GM19043 (cell line): ENCODE measurements around the gene FAM163B.
"Not testable (repeated sequence)": the region's sequence is repeated elsewhere in the genome, so short reads cannot be mapped to it uniquely, and the experiment has no call there.

Source experiments
- ATAC-seq: cut with Tn5 transposase; IDR thresholded peaks from one replicate; pipeline ENCODE4 v1.9.1; 2021; ENCODE audit warnings: low read depth; ENCODE audit not compliant: unreplicated experiment

Gene FAM163B

GRCh38 chr9:133571391-133571890 lies 37.7 kb downstream of the FAM163B start:
- no peak for ATAC-seq

DNA sequence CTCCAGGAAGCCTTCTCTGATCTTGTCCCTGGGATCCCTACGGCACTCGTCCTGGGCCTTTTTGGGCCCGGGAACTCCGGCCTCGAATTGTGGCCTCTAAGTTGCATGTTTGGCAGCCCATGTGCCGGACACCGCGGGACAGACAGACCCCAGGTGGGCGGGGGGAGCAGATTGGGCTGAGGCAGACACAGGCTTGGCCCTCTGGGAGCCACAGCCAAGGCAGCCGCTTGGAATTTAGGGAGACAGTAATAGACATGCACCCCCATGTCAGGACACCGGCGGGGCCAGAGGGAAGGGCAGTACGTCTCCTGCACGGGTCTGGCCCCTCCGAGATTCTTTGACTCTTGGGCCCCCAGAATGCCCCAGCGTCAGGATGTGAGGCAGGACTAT lies 38.5 kb downstream of the FAM163B start:
- no peak for ATAC-seq

- no peak for ATAC-seq
Observed at GRCh38 chr9:133569891-133570690, 39.1 kb downstream of the FAM163B start.

GRCh38 chr9:133569121-133569785 lies 39.9 kb downstream of the FAM163B start:
- ATAC-seq, result no peak

GRCh38 chr9:133568186-133568585 lies 41.0 kb downstream of the FAM163B start:
- ATAC-seq, result no peak

- no peak for ATAC-seq
Observed at GRCh38 chr9:133566817-133567216, 42.4 kb downstream of the FAM163B start.

DNA sequence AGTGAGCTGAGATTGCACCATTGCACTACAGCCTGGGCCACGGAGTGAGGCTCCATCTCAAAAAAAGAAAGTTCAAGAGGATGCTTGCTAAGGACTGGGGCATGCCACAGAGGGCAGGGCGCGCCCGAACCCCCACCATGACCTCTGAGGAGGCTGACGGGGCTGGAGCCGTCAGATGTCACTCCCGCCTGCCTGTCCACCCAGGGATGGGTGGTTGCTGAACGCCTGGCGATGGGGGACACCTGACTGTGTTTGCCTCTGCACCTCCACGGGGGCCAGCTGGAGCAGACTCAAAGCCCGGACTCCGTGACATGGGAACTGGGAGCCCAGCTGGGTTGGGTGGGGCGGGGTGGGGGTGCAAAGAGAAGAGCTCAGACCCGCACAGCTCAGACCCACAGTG lies 42.8 kb downstream of the FAM163B start:
- ATAC-seq, result no peak

DNA sequence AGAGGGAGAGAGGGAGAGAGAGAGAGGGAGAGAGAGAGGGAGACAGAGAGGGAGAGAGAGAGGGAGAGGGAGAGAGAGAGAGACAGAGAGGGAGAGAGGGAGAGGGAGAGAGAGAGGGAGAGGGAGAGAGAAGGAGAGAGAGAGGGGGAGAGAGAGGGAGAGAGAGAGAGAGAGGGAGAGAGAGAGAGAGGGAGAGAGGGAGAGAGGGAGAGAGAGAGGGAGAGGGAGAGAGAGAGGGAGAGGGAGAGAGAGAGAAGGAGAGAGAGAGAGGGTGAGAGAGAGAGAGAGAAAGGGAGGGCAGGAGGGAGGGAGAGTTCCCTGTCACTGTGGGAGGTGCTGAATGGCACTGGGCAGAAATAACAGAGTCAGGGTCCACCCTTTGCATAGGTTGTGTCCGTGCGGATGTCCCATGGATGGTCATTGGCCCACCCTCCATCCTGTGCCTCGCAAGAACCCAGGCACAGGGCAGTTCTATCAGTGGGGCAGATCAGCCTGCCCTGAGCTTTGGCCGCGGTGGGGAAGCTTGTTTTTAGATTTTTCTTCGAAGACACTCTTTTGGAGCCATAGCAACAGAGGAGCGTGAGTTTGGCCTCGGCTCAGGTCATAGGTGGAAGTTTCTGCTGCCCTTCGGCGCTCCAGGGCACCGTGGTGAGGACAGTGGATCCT lies 44.6 kb downstream of the FAM163B start:
- ATAC-seq, result no peak

GRCh38 chr9:133563814-133564213 lies 45.4 kb downstream of the FAM163B start:
- ATAC-seq, result not testable (repeated sequence)

DNA sequence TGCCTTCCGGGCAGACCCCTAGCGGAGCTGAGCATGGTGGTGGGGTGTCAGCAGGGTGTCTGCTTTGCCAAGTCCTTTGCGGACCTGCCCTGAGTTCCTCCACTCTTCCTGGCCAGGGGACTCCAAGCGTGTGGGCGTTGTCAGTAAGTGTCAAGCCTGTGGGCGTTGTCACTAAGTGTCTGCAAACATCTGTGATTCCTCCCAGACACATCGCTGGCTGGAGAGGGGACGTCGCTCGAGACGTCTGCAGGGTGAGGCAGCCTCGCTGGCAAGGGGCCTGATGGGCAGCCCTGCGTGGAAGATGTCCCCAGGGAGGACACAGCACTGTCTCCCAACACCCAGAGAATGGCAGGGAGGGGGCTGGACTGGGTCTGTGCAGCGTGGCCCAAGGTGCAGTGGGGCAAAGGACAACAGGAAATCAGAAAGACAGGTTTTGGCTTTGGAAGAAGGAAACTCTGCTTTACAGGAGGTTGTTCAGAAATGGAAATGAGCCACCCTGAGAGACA lies 45.8 kb downstream of the FAM163B start:
- no peak for ATAC-seq

- no peak for ATAC-seq
Observed at GRCh38 chr9:133562611-133563290, 46.4 kb downstream of the FAM163B start.

DNA sequence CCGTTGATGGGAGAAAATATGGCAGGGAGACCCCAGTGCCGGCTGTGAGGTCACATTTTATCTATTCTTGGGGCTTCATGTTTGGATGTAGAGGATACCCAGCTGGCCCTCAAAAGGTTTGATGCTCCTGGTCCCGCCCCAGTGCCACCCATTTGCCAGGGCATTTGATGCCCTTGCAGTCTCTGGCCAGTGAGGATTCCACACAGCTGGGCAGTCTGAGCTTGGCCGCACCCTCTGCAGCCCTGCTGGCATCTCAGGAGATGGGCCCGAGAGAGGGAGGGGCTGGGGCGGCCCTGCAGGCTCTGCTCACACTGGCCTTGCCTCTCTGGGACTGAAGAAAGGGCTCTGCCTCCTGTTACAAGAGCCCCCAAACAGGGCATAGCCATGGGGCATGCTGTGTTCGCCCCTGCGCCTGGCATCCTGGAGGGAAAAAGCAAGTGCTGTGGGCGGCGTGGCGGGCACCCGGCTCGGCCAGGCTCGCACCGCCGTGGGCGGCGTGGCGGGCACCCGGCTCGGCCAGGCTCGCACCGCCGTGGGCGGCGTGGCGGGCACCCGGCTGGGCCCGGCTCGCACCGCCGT lies 47.1 kb downstream of the FAM163B start:
- no peak for ATAC-seq

DNA sequence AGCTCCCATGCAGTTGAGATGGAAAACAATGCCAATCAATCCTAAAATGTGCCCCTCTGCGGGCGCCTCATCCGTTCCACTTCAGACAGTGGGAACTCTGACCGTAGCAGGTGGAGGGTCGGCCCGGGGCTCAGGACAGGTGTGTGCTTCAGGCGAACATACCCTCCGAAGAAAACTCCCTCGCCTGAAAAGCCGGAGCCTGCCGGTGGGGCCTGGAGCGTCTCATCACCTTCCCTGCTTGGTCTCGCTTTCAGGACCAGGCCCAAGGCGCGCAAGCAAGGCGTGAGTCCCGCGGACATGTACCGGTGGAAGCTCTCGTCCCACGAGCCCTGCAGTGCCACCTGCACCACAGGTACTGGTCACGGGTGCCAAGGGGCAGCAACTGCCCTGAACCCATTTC lies 48.2 kb downstream of the FAM163B start:
- ATAC-seq, result no peak

DNA sequence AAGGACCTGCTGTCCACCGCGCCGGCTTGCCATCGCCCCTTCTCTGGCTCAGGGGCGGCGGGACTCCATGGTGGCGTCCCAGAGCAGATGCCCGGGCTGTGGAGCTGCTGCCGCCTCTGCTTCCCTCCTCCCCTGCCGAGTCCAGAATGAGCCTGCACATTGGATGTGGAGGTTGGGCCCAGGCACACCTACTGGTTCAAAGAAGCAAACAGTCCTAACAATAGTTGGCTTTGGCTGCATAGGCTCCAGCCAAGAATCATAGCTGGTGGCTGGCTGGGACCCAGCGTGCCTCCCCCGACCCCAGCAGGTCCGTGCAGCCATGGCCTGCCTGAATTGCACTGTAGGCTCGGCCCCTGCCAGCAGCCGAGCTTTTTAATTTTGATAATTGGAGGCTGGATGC lies 48.9 kb downstream of the FAM163B start:
- no peak for ATAC-seq

- ATAC-seq, result peak; percentile 52
Observed at GRCh38 chr9:133558191-133559126, 50.7 kb downstream of the FAM163B start.

DNA sequence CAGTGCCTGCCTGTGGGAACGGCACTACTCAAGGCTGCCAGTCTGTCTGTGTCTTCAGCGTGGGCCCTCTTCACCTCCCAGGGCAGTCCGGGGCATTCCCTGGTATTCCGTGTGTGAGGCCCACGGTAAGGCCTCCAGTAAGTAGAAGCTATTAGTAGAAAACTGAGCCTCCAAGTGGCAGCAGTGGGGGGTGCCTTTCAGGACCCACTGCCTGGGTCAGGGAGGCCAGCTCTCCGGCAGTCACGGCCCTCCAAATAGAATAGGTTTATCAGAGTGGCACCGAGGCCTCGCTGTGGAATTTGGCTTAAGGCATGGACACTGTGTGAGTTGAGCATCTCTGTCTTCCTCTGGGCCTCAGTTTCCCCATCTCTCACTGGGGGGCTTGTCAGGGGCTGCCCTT lies 51.6 kb downstream of the FAM163B start:
- ATAC-seq, result no peak

DNA sequence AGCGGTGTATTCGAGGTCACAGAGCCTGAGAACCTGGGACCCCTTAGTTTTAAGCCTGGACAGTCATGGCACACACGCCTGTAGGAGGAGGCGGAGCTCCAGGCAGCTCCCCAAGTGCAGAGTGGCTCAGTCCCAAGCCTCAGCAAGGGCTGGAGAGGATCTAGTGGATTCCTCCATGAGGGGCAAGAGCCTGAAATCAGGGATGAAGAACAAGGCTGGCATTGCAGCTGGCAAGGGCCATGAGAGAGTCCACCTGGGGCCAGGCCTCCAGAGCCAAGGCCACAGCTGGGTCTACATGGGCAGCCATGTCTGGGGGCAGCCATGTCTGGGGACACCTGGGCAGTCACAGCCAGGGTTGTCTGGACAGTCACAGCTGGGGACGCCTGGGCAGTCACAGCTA lies 52.8 kb downstream of the FAM163B start:
- ATAC-seq, result no peak

DNA sequence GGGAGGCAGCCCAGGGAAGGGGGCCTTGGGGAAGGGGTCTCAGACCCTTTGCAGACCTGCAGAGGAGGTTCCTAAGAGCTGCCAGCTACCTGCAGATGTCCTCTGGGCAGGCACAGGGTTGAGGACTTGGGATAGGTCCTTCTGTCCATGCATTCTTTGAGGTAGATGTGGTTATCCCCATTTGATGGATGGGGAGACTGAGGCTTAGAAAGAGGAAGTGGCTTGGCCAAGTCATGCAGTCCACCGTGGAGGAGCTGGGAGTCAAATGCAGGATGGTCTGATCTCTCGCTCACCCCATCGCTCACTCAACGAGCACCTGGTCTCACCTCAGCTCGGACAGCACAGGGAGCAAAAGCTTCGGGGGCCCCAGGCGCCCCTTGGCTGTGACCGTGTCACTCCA lies 54.5 kb downstream of the FAM163B start:
- ATAC-seq, result no peak

DNA sequence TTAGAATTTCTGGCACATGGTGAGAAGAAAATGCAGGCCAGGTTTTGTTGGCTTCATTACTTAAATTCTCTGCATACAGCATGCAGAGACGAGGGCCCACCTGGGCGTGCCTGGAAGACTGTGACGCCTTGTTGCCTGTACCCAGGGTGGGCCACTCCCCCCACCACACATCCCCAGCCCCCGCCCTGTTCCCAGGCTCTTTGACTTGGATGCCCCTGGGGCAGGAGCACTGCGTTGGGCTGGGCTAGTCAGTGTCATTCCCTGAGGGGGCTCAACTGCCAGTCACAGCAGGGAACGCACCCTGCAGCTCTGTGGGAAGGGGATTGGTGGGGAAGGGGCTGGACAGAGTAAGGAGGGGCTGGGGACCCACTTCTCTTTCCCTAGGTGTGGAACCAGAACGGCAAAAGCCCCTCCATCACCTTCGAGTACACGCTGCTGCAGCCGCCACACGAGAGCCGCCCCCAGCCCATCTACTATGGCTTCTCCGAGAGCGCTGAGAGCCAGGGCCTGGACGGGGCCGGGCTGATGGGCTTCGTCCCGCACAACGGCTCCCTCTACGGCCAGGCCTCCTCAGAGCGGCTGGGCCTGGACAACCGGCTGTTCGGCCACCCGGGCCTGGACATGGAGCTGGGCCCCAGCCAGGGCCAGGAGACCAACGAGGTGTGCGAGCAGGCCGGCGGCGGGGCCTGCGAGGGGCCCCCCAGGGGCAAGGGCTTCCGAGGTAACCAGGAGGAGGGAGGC lies 55.0 kb downstream of the FAM163B start:
- ATAC-seq, result no peak
